Natural killer cell treated with Interleukin-12 subunit alpha and Interleukin-12 subunit beta and Interleukin-15 and Interleukin-18, amount 100 ng/mL, for 72 hours (primary cell): Measurements from ENCODE around the gene CD8B2. TPM values are rescaled to one million over a fixed set of nuclear protein-coding genes. Genes with fewer than 3 reads are reported as not detected.
"Not testable (repeated sequence)": the region's sequence is repeated elsewhere in the genome, so short reads cannot be mapped to it uniquely, and the experiment has no call there.

Source experiments
- ATAC-seq, 2 donors: fragments of 150-1000 bp; cut with Tn5 transposase in 1 of 2; sonication (Bioruptor Pico), chemical (Tn5 transposase) in 1 of 2; 2 replicates each; pipeline ENCODE4 v1.10.0; 2021
- DNase-seq: peaks from one replicate; pipeline ENCODE4 v3.0.0; 2022; ENCODE audit warnings: low spot score
- H3K27ac Mint-ChIP-seq, 2 donors: 1 replicate in 1 of 2; 2 replicates in 1 of 2; pipeline ENCODE4 v1.8.0; 2022; ENCODE audit warnings: mixed read lengths in 2 of 2, mild to moderate bottlenecking in 1 of 2, moderate library complexity in 1 of 2
- H3K27me3 Mint-ChIP-seq, 2 donors: 1 replicate in 1 of 2; 2 replicates in 1 of 2; pipeline ENCODE4 v1.8.0; 2022; ENCODE audit warnings: mixed read lengths in 2 of 2
- H3K36me3 Mint-ChIP-seq: one replicate; pipeline ENCODE4 v1.8.0; 2022; ENCODE audit warnings: mixed read lengths
- H3K4me1 Mint-ChIP-seq, 2 donors: 1 replicate in 1 of 2; 2 replicates in 1 of 2; pipeline ENCODE4 v1.8.0; 2022; ENCODE audit warnings: low read depth in 2 of 2, mixed read lengths in 2 of 2, mild to moderate bottlenecking in 1 of 2
- H3K4me3 Mint-ChIP-seq: one replicate; pipeline ENCODE4 v1.8.0; 2022; ENCODE audit warnings: mixed read lengths
- H3K9me3 Mint-ChIP-seq: 2 replicates; pipeline ENCODE4 v1.8.0; 2022; ENCODE audit warnings: mixed read lengths
- total RNA-seq, 2 donors: library from RNA; stranded (reverse); gene quantifications; one replicate each; pipeline ENCODE4 v1.2.3, GENCODE V29; 2022

The CD8B2 gene
- under 1 TPM; 0.10 to 0.61 TPM for total RNA-seq

DNA sequence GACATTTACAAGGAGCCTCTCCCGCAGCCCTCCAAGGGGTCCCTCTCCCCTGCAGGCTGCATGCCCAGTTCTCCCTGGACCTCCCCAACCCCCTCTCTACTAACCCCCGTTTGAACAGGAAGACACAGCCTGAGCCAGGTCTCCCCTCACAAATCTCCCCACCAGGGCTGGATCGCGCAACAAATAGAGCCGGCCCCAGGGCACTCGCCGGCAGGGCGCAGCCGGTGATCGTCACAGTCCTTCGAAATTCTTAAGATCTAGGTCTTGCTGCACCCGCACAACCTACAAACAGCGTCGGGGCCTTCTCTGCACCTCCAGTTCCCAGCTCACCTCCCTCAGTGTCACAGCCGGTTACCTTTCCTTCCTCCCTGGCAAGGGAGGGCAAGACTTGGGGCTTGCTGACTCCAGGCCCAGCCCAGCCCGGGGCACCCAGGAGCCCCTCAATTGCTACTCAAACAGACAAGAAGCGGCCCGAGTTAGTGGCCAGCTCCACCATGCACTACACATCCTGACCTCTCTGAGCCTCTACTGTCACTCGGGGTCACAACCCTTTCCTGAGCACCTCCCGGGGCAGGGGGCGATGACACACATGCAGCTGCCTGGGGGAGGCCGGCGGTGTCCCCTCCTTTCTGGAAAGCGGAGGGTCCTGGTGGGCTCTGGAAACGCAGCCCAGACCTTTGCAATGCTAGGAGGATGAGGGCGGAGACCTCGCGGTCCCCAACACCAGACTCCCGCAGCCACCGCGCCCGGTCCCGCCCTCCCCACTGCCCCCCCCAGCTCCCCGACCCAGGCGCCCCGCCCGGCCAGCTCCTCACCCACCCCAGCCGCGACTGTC lies at the start of gene CD8B2:
TSS of gene CD8B2 (plus strand) at position 814 of the 835 bp plus-strand sequence. CDS start 63 bp downstream, outside the sequence.
- H3K27ac Mint-ChIP-seq, DNase-seq: not testable (repeated sequence)

GRCh38 chr2:106461882-106462281 lies 25.3 kb upstream of the CD8B2 start:
- not testable (repeated sequence) for ATAC-seq, H3K9me3 Mint-ChIP-seq, H3K4me3 Mint-ChIP-seq, DNase-seq, H3K36me3 Mint-ChIP-seq, H3K4me1 Mint-ChIP-seq, H3K27me3 Mint-ChIP-seq, H3K27ac Mint-ChIP-seq

More for the DNA sequence above, at the start of gene CD8B2:
- H3K4me1 Mint-ChIP-seq, H3K27me3 Mint-ChIP-seq, H3K4me3 Mint-ChIP-seq, H3K36me3 Mint-ChIP-seq, H3K9me3 Mint-ChIP-seq: not testable (repeated sequence)
- peak in 1 of 2 donors; percentile 48 for ATAC-seq

DNA sequence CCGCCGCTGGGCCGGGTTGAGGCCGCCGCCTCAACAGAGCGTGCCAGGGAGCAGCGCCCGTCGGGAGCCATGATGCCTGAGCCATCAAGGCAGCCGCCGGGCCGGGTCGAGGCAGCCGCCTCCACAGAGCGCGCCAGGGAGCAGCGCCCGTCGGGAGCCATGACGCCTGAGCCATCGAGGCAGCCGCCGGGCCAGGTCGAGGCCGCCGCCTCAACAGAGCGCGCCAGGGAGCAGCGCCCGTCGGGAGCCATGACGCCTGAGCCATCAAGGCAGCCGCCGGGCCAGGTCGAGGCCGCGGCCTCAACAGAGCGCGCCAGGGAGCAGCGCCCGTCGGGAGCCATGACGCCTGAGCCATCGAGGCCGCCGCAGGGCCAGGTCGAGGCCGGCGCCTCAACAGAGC lies 19.6 kb upstream of the CD8B2 start:
- not testable (repeated sequence) for H3K36me3 Mint-ChIP-seq, ATAC-seq, DNase-seq, H3K4me1 Mint-ChIP-seq, H3K27me3 Mint-ChIP-seq, H3K4me3 Mint-ChIP-seq, H3K9me3 Mint-ChIP-seq, H3K27ac Mint-ChIP-seq

- not testable (repeated sequence) for H3K4me3 Mint-ChIP-seq, ATAC-seq, H3K9me3 Mint-ChIP-seq, H3K36me3 Mint-ChIP-seq, H3K27me3 Mint-ChIP-seq, DNase-seq, H3K4me1 Mint-ChIP-seq, H3K27ac Mint-ChIP-seq
These were observed 19.1 kb upstream of the CD8B2 start, which contains the start of gene RGPD3 for GRCh38 chr2:106468107-106468506. Gene RGPD3 (minus strand): TSS chr2:106468413. CDS start chr2:106468288, 125 bp downstream.

DNA sequence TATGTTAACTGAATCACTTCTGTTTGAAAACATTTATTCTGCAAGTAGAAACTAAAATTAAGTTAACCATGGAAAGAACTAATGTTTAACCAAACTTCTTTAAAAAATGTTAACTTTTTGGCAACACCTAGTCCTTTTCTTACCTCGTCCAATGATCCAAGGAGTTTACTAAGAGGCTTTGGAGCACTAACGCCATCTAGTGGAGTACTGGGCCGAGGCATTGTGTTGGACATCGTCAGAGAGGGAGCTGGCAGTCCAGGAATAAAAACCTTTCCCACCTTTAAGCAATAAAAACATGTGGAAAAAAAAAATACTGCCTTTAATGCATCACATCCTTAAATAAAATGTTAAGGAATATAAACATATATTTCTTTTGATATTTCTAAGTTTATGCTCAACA lies 16.5 kb upstream of the CD8B2 start:
- not testable (repeated sequence) for H3K27ac Mint-ChIP-seq, H3K9me3 Mint-ChIP-seq, H3K4me3 Mint-ChIP-seq, H3K4me1 Mint-ChIP-seq, H3K27me3 Mint-ChIP-seq, DNase-seq, H3K36me3 Mint-ChIP-seq, ATAC-seq

DNA sequence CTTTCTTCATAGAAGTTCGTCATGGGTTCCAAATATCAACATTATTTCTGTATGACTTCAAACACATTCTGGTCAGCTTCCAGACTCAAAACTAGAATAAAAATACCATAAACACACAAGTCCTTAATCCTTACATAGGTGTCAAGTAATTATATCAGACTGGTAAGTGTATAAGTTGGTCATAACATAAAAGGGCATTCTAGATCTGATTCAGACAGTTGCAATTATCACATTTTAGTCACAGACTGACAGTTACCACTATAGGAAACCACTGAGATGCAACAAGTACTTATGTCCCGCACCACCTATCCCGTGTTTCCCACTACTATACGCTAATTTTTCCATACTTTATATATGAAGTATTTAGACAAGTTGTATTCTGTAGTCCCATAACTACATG lies 9.5 kb upstream of the CD8B2 start:
- not testable (repeated sequence) for H3K4me1 Mint-ChIP-seq, H3K27ac Mint-ChIP-seq, H3K4me3 Mint-ChIP-seq, H3K9me3 Mint-ChIP-seq, H3K36me3 Mint-ChIP-seq, DNase-seq, H3K27me3 Mint-ChIP-seq
- ATAC-seq = peak in 1 of 2 donors; percentile 54

GRCh38 chr2:106479563-106479962 lies 7.6 kb upstream of the CD8B2 start:
- H3K27ac Mint-ChIP-seq, H3K27me3 Mint-ChIP-seq, DNase-seq, H3K4me1 Mint-ChIP-seq, H3K36me3 Mint-ChIP-seq, H3K9me3 Mint-ChIP-seq, ATAC-seq, H3K4me3 Mint-ChIP-seq: not testable (repeated sequence)

- not testable (repeated sequence) for H3K9me3 Mint-ChIP-seq, H3K27ac Mint-ChIP-seq, DNase-seq, H3K27me3 Mint-ChIP-seq, H3K4me1 Mint-ChIP-seq, H3K4me3 Mint-ChIP-seq, H3K36me3 Mint-ChIP-seq
- peak in 1 of 2 donors; percentile 10 for ATAC-seq
These were observed 425 bp downstream of the CD8B2 start for GRCh38 chr2:106487386-106488191.

DNA sequence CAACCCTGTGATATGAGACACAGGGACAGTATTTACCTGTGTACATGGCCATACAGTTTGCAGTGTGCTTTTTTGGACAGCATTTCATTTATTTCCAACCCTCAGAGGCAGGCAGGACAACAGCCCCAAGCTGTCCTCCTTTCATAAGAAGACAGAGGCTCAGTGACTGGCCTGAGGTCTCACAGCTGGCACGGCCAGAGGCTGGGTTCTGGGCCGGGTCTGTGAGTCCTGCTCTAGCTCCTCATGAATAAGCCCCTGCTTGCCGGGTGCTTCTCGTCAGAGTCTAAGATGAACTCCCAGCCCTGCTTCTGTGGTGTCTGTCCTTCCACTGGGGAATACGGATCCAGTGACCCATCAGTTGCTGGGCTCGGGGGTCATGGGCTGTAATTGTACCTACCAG lies 2.5 kb downstream of the CD8B2 start:
- H3K4me1 Mint-ChIP-seq, H3K27ac Mint-ChIP-seq, H3K36me3 Mint-ChIP-seq, H3K4me3 Mint-ChIP-seq, H3K9me3 Mint-ChIP-seq, ATAC-seq, H3K27me3 Mint-ChIP-seq, DNase-seq: not testable (repeated sequence)

DNA sequence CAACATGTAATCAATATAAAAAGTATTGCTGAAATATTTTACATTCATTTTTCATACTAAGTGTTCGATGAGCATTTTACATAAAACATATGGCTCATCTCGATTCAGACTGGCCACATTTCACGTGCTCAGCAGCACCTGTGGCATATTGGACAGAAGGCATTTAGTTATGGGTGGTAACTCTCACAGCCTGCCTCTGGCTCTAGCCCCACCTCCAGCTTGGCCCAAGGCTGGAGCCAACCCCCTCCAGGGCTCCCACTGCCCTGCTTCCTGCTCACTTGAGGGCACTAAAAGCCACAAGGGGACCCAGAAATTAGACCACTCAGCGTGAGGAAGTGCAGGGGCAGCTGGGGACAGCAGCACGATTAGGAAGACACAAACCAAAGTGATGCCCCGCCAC lies 5.2 kb downstream of the CD8B2 start:
- not testable (repeated sequence) for H3K4me3 Mint-ChIP-seq, H3K4me1 Mint-ChIP-seq, DNase-seq, H3K36me3 Mint-ChIP-seq, ATAC-seq, H3K27ac Mint-ChIP-seq, H3K27me3 Mint-ChIP-seq, H3K9me3 Mint-ChIP-seq

GRCh38 chr2:106492913-106493312 lies 5.7 kb downstream of the CD8B2 start:
- not testable (repeated sequence) for H3K4me1 Mint-ChIP-seq, ATAC-seq, H3K36me3 Mint-ChIP-seq, H3K27me3 Mint-ChIP-seq, H3K9me3 Mint-ChIP-seq, H3K4me3 Mint-ChIP-seq, H3K27ac Mint-ChIP-seq, DNase-seq

DNA sequence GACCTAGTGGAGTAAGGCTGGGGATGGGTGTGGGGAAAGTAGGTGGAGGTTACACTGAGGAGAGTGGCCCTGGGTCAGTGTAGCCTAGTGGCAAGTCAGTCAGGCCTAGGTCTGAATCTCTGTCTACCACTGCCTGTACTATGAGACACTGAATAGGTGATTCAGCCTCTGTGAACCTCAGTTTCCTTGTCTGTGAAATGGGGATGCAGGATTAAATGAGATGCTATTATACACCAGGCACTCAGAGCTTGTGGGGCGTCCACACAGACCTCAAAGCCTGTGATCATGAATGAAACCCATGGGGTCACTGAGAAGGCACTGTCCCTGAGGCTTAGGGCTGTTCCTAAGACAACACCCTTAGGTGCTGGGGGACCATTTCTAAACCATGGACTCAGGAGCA lies 11.4 kb downstream of the CD8B2 start:
- DNase-seq, H3K9me3 Mint-ChIP-seq, H3K27me3 Mint-ChIP-seq: not testable (repeated sequence)

DNA sequence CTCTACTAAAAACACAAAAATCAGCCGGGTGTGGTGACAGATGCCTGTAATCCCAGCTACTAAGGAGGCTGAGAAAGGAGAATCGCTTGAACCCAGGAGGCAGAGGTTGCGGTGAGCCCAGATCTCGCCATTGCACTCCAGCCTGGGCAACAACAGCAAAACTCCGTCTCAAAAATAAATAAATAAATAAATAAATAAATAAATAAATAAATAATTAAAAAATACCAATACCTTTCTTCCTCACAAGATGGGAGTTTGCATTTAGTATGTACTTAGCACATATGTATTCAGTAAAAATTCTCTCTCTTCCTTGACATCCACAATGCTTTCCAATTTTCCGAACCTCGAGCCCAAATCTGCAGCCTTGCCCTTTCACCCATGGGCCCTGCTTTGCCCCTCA lies 13.2 kb downstream of the CD8B2 start:
- H3K27ac Mint-ChIP-seq, ATAC-seq: not testable (repeated sequence)

More for the DNA sequence above, 11.4 kb downstream of the CD8B2 start:
- ATAC-seq = peak in 1 of 2 donors; percentile 49
- H3K27ac Mint-ChIP-seq, H3K4me3 Mint-ChIP-seq, H3K4me1 Mint-ChIP-seq, H3K36me3 Mint-ChIP-seq: not testable (repeated sequence)

GRCh38 chr2:106502351-106502750 lies 15.2 kb downstream of the CD8B2 start:
- H3K4me1 Mint-ChIP-seq, ATAC-seq, H3K36me3 Mint-ChIP-seq, H3K9me3 Mint-ChIP-seq, DNase-seq, H3K27me3 Mint-ChIP-seq, H3K4me3 Mint-ChIP-seq, H3K27ac Mint-ChIP-seq: not testable (repeated sequence)

More for the DNA sequence above, 13.2 kb downstream of the CD8B2 start:
- not testable (repeated sequence) for H3K27me3 Mint-ChIP-seq, H3K36me3 Mint-ChIP-seq, DNase-seq, H3K9me3 Mint-ChIP-seq, H3K4me3 Mint-ChIP-seq, H3K4me1 Mint-ChIP-seq
